H1 (cell line): ENCODE data around the gene PRRT2. TPM values are rescaled to one million over a fixed set of nuclear protein-coding genes. Genes with fewer than 3 reads are reported as not detected.

ENCODE experiments used
- CTCF ChIA-PET: fragments of 300-600 bp; sonication (Branson Sonifier 250); formaldehyde crosslinking; loops from one replicate; lab custom pipeline; 2021; ENCODE audit not compliant: partially characterized antibody; lab: Charles Lee
- POLR2A ChIA-PET: fragments of 300-600 bp; sonication (Branson Sonifier 250); formaldehyde crosslinking; loops from one replicate; lab custom pipeline; 2021; ENCODE audit warnings: inconsistent platforms; ENCODE audit not compliant: partially characterized antibody; lab: Charles Lee
- DNase-seq, 2 experiments: peaks; one replicate each; pipeline versions ENCODE4 v3.0.0 to v3.0.0-alpha.2; 2010 to 2022; ENCODE audit warnings: low spot score in 2 of 2, low read depth in 1 of 2, mixed read lengths in 1 of 2
- FAIRE-seq: peaks from 2 replicates; lab custom pipeline; 2011; peaks lifted over from hg19 to GRCh38; lab: Jason Lieb, UNC
- H2AFZ ChIP-seq: 2 replicates; pipeline ENCODE4 v1.8.1; 2012; ENCODE audit warnings: low read length, inconsistent platforms
- H2AK5ac ChIP-seq: 2 replicates; pipeline ENCODE4 v1.6.1; 2013; ENCODE audit warnings: low read depth, low read length
- H2BK120ac ChIP-seq: replicated peaks from 2 replicates; pipeline ENCODE3; 2013; ENCODE audit warnings: low read depth, low read length, inconsistent platforms
- H2BK12ac ChIP-seq: 2 replicates; pipeline ENCODE4 v1.6.1; 2013; ENCODE audit warnings: low read depth, low read length
- H2BK15ac ChIP-seq: 2 replicates; pipeline ENCODE4 v1.6.1; 2013; ENCODE audit warnings: low read length
- H2BK20ac ChIP-seq: 2 replicates; pipeline ENCODE4 v1.6.1; 2013; ENCODE audit warnings: low read length
- H2BK5ac ChIP-seq: 2 replicates; pipeline ENCODE4 v1.6.1; 2013; ENCODE audit warnings: low read depth, low read length
- H3K14ac ChIP-seq: 2 replicates; pipeline ENCODE4 v1.6.1; 2013; ENCODE audit warnings: inconsistent platforms; ENCODE audit not compliant: insufficient read length
- H3K18ac ChIP-seq: 2 replicates; pipeline ENCODE4 v1.6.1; 2013; ENCODE audit warnings: low read length; ENCODE audit errors: extremely low read depth
- H3K23ac ChIP-seq: 2 replicates; pipeline ENCODE4 v1.6.1; 2013; ENCODE audit warnings: inconsistent platforms; ENCODE audit not compliant: insufficient read length
- H3K23me2 ChIP-seq: 2 replicates; pipeline ENCODE4 v1.6.1; 2013; ENCODE audit warnings: low read depth, low read length
- H3K27ac ChIP-seq: 2 replicates; pipeline ENCODE4 v1.6.1; 2011; ENCODE audit warnings: low read depth, low read length, inconsistent platforms
- H3K27me3 ChIP-seq, 4 experiments: replicated peaks in 1 of 4; 1 replicate in 1 of 4; 2 replicates in 3 of 4; pipeline versions ENCODE4 v1.6.1 to v1.8.1; 2011 to 2013; ENCODE audit warnings: low read length in 3 of 4, mild to moderate bottlenecking in 3 of 4, inconsistent platforms in 2 of 4, mixed read lengths in 2 of 4, moderate library complexity in 1 of 4; ENCODE audit not compliant: control insufficient read depth in 3 of 4, insufficient read depth in 3 of 4; ENCODE audit errors: extremely low read depth in 1 of 4
- H3K36me3 ChIP-seq, 4 experiments: 2 replicates each; pipeline versions ENCODE4 v1.6.1 to v1.8.1; 2011 to 2013; ENCODE audit warnings: mild to moderate bottlenecking in 4 of 4, low read length in 3 of 4, moderate library complexity in 2 of 4, control low read depth in 1 of 4, inconsistent platforms in 1 of 4; ENCODE audit not compliant: insufficient read depth in 4 of 4, control insufficient read depth in 2 of 4
- H3K4ac ChIP-seq: replicated peaks from 2 replicates; pipeline ENCODE3; 2013; ENCODE audit warnings: low read length, low read depth, mixed read lengths, inconsistent platforms; ENCODE audit not compliant: insufficient read length
- H3K4me1 ChIP-seq, 4 experiments: replicated peaks in 1 of 4; 1 replicate in 1 of 4; 2 replicates in 3 of 4; pipeline versions ENCODE4 v1.6.1 to v1.8.1; 2011 to 2013; ENCODE audit warnings: low read length in 3 of 4, inconsistent platforms in 2 of 4, mixed read lengths in 1 of 4; ENCODE audit not compliant: insufficient read depth in 4 of 4, control insufficient read depth in 3 of 4
- H3K4me2 ChIP-seq, 2 experiments: 2 replicates each; pipeline versions ENCODE4 v1.6.1 to v1.8.1; 2011 to 2013; ENCODE audit warnings: low read depth in 2 of 2, low read length in 2 of 2, control low read depth in 1 of 2, inconsistent platforms in 1 of 2, mild to moderate bottlenecking in 1 of 2; ENCODE audit not compliant: insufficient read depth in 1 of 2
- H3K4me3 ChIP-seq, 4 experiments: fragments of 200-600, 300-600 bp in 1 of 4; sonication (generic), shearing (Covaris generic), sonication (Bioruptor Twin) in 1 of 4; 2 replicates each; pipeline versions ENCODE4 v1.5.1 to v1.8.1; 2011 to 2016; ENCODE audit warnings: low read length in 4 of 4, low read depth in 3 of 4, control low read depth in 2 of 4, inconsistent platforms in 2 of 4, mild to moderate bottlenecking in 2 of 4, mixed read lengths in 1 of 4, moderate library complexity in 1 of 4; ENCODE audit not compliant: insufficient read depth in 2 of 4; ENCODE audit errors: extremely low read depth in 1 of 4
- H3K56ac ChIP-seq: replicated peaks from 2 replicates; pipeline ENCODE3; 2013; ENCODE audit warnings: low read depth, mild to moderate bottlenecking, mixed read lengths, low read length, inconsistent platforms; ENCODE audit not compliant: insufficient read length
- H3K79me1 ChIP-seq: 2 replicates; pipeline ENCODE4 v1.6.1; 2013; ENCODE audit warnings: low read depth, low read length, control low read depth
- H3K79me2 ChIP-seq, 2 experiments: 2 replicates each; pipeline versions ENCODE4 v1.6.1 to v1.8.1; 2012 to 2013; ENCODE audit warnings: low read length in 2 of 2, mild to moderate bottlenecking in 2 of 2, inconsistent platforms in 1 of 2; ENCODE audit not compliant: insufficient read depth in 2 of 2, control insufficient read depth in 1 of 2
- H3K9ac ChIP-seq, 4 experiments: replicated peaks in 1 of 4; 1 replicate in 1 of 4; 2 replicates in 3 of 4; pipeline versions ENCODE4 v1.6.1 to v1.8.1; 2011 to 2013; ENCODE audit warnings: low read depth in 3 of 4, low read length in 3 of 4, control low read depth in 2 of 4, mild to moderate bottlenecking in 2 of 4, moderate library complexity in 2 of 4, inconsistent platforms in 1 of 4; ENCODE audit errors: extremely low read depth in 1 of 4
- H3K9me3 ChIP-seq, 2 experiments: 2 replicates each; pipeline versions ENCODE4 v1.6.1 to v1.8.1; 2012 to 2013; ENCODE audit warnings: mild to moderate bottlenecking in 2 of 2, moderate library complexity in 2 of 2, control low read depth in 1 of 2, inconsistent platforms in 1 of 2, low read depth in 1 of 2, low read length in 1 of 2, mixed read lengths in 1 of 2; ENCODE audit not compliant: insufficient read depth in 2 of 2
- H4K20me1 ChIP-seq, 2 experiments: replicated peaks in 1 of 2; 2 replicates each; pipeline versions ENCODE3 to v1.8.1; 2011 to 2013; ENCODE audit warnings: inconsistent platforms in 2 of 2, low read length in 2 of 2, mild to moderate bottlenecking in 1 of 2; ENCODE audit not compliant: insufficient read depth in 2 of 2, control insufficient read depth in 1 of 2
- H4K5ac ChIP-seq: 2 replicates; pipeline ENCODE4 v1.6.1; 2013; ENCODE audit warnings: low read length, low read depth, mixed read lengths, inconsistent platforms; ENCODE audit not compliant: insufficient read length
- H4K8ac ChIP-seq: 2 replicates; pipeline ENCODE4 v1.8.0; 2013; ENCODE audit warnings: mild to moderate bottlenecking, moderate library complexity, low read length, inconsistent platforms; ENCODE audit not compliant: insufficient read depth; ENCODE audit errors: extremely low read depth
- H4K91ac ChIP-seq: replicated peaks from 2 replicates; pipeline ENCODE3; 2013; ENCODE audit warnings: low read length, mixed read lengths, inconsistent platforms; ENCODE audit not compliant: insufficient read length
- FOSL1 ChIP-seq: IDR thresholded peaks from 2 replicates; pipeline ENCODE4 v1.6.1; 2011; ENCODE audit warnings: mild to moderate bottlenecking, low read depth, low read length, moderate library complexity; ENCODE audit not compliant: insufficient read depth
- POLR2AphosphoS5 ChIP-seq: IDR thresholded peaks from 2 replicates; pipeline ENCODE4 v1.6.1; 2011; ENCODE audit warnings: low read depth, low read length
- WGBS, 2 experiments: shearing (Covaris generic) in 1 of 2; methylation state at CpG; one replicate each; pipeline versions ENCODE4 v1.1.6 to v1.1.7; 2013 to 2015; ENCODE audit warnings: low lambda C conversion rate in 2 of 2, mixed read lengths in 2 of 2, inconsistent platforms in 1 of 2, low coverage in 1 of 2, missing lambda C conversion rate in 1 of 2; ENCODE audit not compliant: insufficient replicate concordance in 2 of 2, insufficient coverage in 1 of 2, insufficient read length in 1 of 2; ENCODE audit errors: extremely low coverage in 1 of 2, missing lambda C conversion rate in 1 of 2; 5-methylcytosine and 5-hydroxymethylcytosine counted together
- polyA plus RNA-seq, 7 experiments: library from polyadenylated mRNA; depleted of rRNA in 3 of 7; stranded (reverse) in 5 of 7; unstranded in 2 of 7; fragments of >200 nt in 5 of 7; fragments of 200-250 nt in 2 of 7; gene quantifications; 1 replicate in 5 of 7; 2 replicates in 1 of 7; 4 replicates in 1 of 7; pipeline versions ENCODE4 v1.2.1 to v1.2.3, GENCODE V29; 2011 to 2013; ENCODE audit warnings: missing spikeins in 2 of 7, mixed read lengths in 2 of 7
- total RNA-seq: library from RNA; stranded (reverse); fragmentation: NEBNext Ultra II Directional; extraction: Animal tissue kit (Norgen Biotek cat#: 25700); gene quantifications from 2 replicates; pipeline ENCODE4 v1.2.1, GENCODE V29; 2021

Gene PRRT2
- total and polyA plus RNA-seq, 2 of the 8 experiments (the other 6 are each of a cell fraction or from before 2014, with no cell fraction given) = 12.8 to 32.6 TPM

DNA sequence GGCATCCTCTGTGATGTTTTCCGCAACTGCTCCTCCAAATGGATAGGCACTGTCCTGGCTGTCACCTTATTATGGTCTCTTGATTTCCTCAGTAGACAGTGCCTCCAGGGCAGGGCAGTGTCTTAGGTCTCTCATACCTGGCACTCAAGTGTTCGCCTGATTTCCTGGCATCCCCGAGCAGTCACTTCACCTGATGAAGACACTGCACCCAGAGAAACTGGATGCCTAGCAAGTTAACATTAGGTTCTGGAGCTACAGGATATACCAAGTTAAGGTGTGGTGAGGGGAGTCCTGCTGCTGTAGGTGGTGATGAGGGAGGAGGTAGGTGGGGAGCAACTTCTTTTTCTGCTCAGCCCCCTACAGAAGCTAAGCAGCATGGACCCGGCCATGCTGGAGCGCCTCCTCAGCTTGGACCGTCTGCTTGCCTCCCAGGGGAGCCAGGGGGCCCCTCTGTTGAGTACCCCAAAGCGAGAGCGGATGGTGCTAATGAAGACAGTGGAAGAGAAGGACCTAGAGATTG lies 9.5 kb upstream of the PRRT2 start:
- WGBS, 2 experiments = 96% methylated on average over 8 of the region's 8 CpGs; no CpG with 5 or more reads in 1 of the 2 experiments
- CTCF ChIA-PET = interaction anchor here (1.0 to 4.4 kb wide), 6 partner anchors 12 to 103 kb away, joined by 3 to 23 read pairs (median 6); partner anchors contain the start of genes KIF22 and PAGR1
- FAIRE-seq = no peak

More for the DNA sequence above, 9.5 kb upstream of the PRRT2 start:
- peaks cover 40 to 61% (median 50%) of the 10 kb centered on the region in 4 experiments for H3K36me3 ChIP-seq
- H2AFZ ChIP-seq = no peak overlapping the region
- no peaks in the 10 kb centered on the region for H3K9me3 ChIP-seq
- no peak overlapping the region for H4K91ac ChIP-seq
- no peak overlapping the region for H2BK15ac ChIP-seq
- H3K27me3 ChIP-seq = no peaks in the 10 kb centered on the region
- no peaks in the 10 kb centered on the region for H3K79me1 ChIP-seq
- H3K23ac ChIP-seq = no peak overlapping the region
- H3K23me2 ChIP-seq = peaks cover 3% of the 10 kb centered on the region; the same call in 1 of the 2 replicates
- H4K20me1 ChIP-seq = peaks cover 0 to 5% of the 10 kb centered on the region in 2 experiments
- no peak overlapping the region for H3K4me3 ChIP-seq
- no peak overlapping the region for H3K18ac ChIP-seq
- no peak overlapping the region for H3K14ac ChIP-seq
- TF ChIP-seq FOSL1 (no peak), POLR2AphosphoS5 (peak; percentile 17; the same call in 1 of the 2 replicates)
- H3K4ac ChIP-seq = no peak overlapping the region
- no peak overlapping the region for H2BK12ac ChIP-seq
- H4K8ac ChIP-seq = no peak overlapping the region
- DNase-seq = no peak
- H2AK5ac ChIP-seq = no peak overlapping the region
- H3K56ac ChIP-seq = no peak overlapping the region
- no peak overlapping the region for H3K9ac ChIP-seq
- no peak overlapping the region for H2BK5ac ChIP-seq
- no peak overlapping the region for H3K4me2 ChIP-seq
- no peak overlapping the region for H4K5ac ChIP-seq
- peaks cover 0 to 4% of the 10 kb centered on the region in 2 experiments; a peak in 2 of 4 replicates for H3K79me2 ChIP-seq
- POLR2A ChIA-PET = interaction anchor here (0.8 to 6.5 kb wide), 9 partner anchors 8 to 106 kb away, joined by 3 to 58 read pairs (median 4); partner anchors contain the start of genes KIF22 and PRRT2
- no peak overlapping the region for H2BK20ac ChIP-seq
- no peak overlapping the region for H2BK120ac ChIP-seq
- peaks cover 0 to 17% (median 9%) of the 10 kb centered on the region in 4 experiments; a peak in 6 of 7 replicates for H3K4me1 ChIP-seq
- H3K27ac ChIP-seq = no peak overlapping the region
